GM18502 (cell line): ENCODE measurements around the gene KDM3A.

Source experiments
- ATAC-seq: cut with Tn5 transposase; IDR thresholded peaks from one replicate; pipeline ENCODE4 v1.9.1; 2021; ENCODE audit warnings: mild to moderate bottlenecking; ENCODE audit not compliant: unreplicated experiment, poor library complexity

Gene KDM3A

GRCh38 chr2:86513948-86514660 lies 72.9 kb downstream of the KDM3A start:
- ATAC-seq = no peak

- ATAC-seq = no peak
These were observed 77.3 kb downstream of the KDM3A start for GRCh38 chr2:86518481-86518880.

GRCh38 chr2:86519349-86519748 lies 78.2 kb downstream of the KDM3A start:
- no peak for ATAC-seq

- no peak for ATAC-seq
These were observed 79.0 kb downstream of the KDM3A start for GRCh38 chr2:86520153-86520552.

GRCh38 chr2:86521922-86522321 lies 80.8 kb downstream of the KDM3A start:
- ATAC-seq = no peak

GRCh38 chr2:86522711-86523110 lies 81.5 kb downstream of the KDM3A start:
- no peak for ATAC-seq

GRCh38 chr2:86523491-86523890 lies 82.3 kb downstream of the KDM3A start:
- no peak for ATAC-seq

GRCh38 chr2:86525421-86526340 lies 84.5 kb downstream of the KDM3A start:
- ATAC-seq = no peak

GRCh38 chr2:86533589-86533988 lies 92.4 kb downstream of the KDM3A start:
- no peak for ATAC-seq

- no peak for ATAC-seq
These were observed 100.2 kb downstream of the KDM3A start for GRCh38 chr2:86541334-86541733.
